HepG2 (cell line): ENCODE measurements around the gene CCN2. TPM values are rescaled to one million over a fixed set of nuclear protein-coding genes. Genes with fewer than 3 reads are reported as not detected.

Source experiments
- ATAC-seq: fragments of 200-7000 bp; cut with Tn5 transposase; 3 replicates; pipeline ENCODE4 v1.9.1; 2020; ENCODE audit warnings: mild to moderate bottlenecking, moderate library complexity
- BruUV-seq: library from RNA; stranded (reverse); fragments of 400-500 nt; replicated peaks from 2 replicates; lab custom pipeline; 2021; lab: Mats Ljungman, UMichigan
- CTCF ChIA-PET: fragments of 300-600 bp; formaldehyde crosslinking; extraction: SDS; loops from one replicate; lab custom pipeline; 2021; ENCODE audit warnings: low total read pairs, inconsistent platforms, low intra/inter-chr PET ratio; lab: Yijun Ruan, JAX
- POLR2A ChIA-PET: fragments of 350-600 bp; sonication (Branson Sonifier 250); formaldehyde crosslinking; loops from one replicate; lab custom pipeline; 2020; ENCODE audit warnings: antibody characterized with exemption, inconsistent platforms; lab: Yijun Ruan, JAX
- DNase-seq: peaks from one replicate; pipeline ENCODE4 v3.0.0-alpha.2; 2015; ENCODE audit warnings: low spot score
- FAIRE-seq: peaks from 3 replicates; lab custom pipeline; 2011; peaks lifted over from hg19 to GRCh38; lab: Jason Lieb, UNC
- H2AFZ ChIP-seq: one replicate; pipeline ENCODE4 v1.6.1; 2011; ENCODE audit warnings: low read length, inconsistent platforms
- H3K27ac ChIP-seq: fragments of 300-600 bp; 3 replicates; pipeline ENCODE4 v1.8.0; 2011; ENCODE audit warnings: mixed run types, mild to moderate bottlenecking, mixed read lengths, low read length, inconsistent platforms; ENCODE audit not compliant: insufficient read depth; ENCODE audit errors: extremely low read length
- H3K27me3 ChIP-seq, 2 experiments: fragments of 200-600 bp in 1 of 2; 2 replicates in 1 of 2; 3 replicates in 1 of 2; pipeline versions ENCODE4 v1.6.0 to v1.8.0; 2011; ENCODE audit warnings: low read length in 2 of 2, mild to moderate bottlenecking in 2 of 2, moderate library complexity in 2 of 2, inconsistent platforms in 1 of 2; ENCODE audit not compliant: insufficient read depth in 2 of 2, control insufficient read depth in 1 of 2
- H3K36me3 ChIP-seq, 2 experiments: fragments of 200-600 bp in 1 of 2; replicated peaks in 1 of 2; 2 replicates in 1 of 2; 3 replicates in 1 of 2; pipeline versions ENCODE4 v1.5.1 to v1.8.0; 2011; ENCODE audit warnings: low read length in 2 of 2, inconsistent platforms in 1 of 2; ENCODE audit not compliant: insufficient read depth in 2 of 2, control insufficient read depth in 1 of 2
- H3K4me1 ChIP-seq: 2 replicates; pipeline ENCODE4 v1.5.1; 2012; ENCODE audit warnings: low read length, inconsistent platforms; ENCODE audit not compliant: insufficient read depth
- H3K4me2 ChIP-seq: 2 replicates; pipeline ENCODE4 v1.6.0; 2011; ENCODE audit warnings: low read depth, low read length, inconsistent platforms
- H3K4me3 ChIP-seq, 3 experiments: fragments of 200-600 bp in 1 of 3; sonication (generic), shearing (Covaris generic) in 1 of 3; replicated peaks in 1 of 3; 2 replicates each; pipeline ENCODE4 v1.5.1; 2011 to 2016; ENCODE audit warnings: low read length in 3 of 3, inconsistent platforms in 2 of 3, low read depth in 2 of 3, mild to moderate bottlenecking in 2 of 3, control low read depth in 1 of 3, mixed read lengths in 1 of 3; ENCODE audit not compliant: insufficient read depth in 1 of 3
- H3K79me2 ChIP-seq: one replicate; pipeline ENCODE4 v1.6.1; 2011; ENCODE audit warnings: low read length, inconsistent platforms; ENCODE audit not compliant: insufficient read depth
- H3K9ac ChIP-seq: 2 replicates; pipeline ENCODE4 v1.6.0; 2011; ENCODE audit warnings: mild to moderate bottlenecking, low read depth, low read length, inconsistent platforms; ENCODE audit not compliant: insufficient read depth
- H3K9me3 ChIP-seq: 2 replicates; pipeline ENCODE4 v1.5.1; 2012; ENCODE audit warnings: mild to moderate bottlenecking, low read length
- H4K20me1 ChIP-seq: 2 replicates; pipeline ENCODE4 v1.6.0; 2011; ENCODE audit warnings: inconsistent platforms, mild to moderate bottlenecking, low read length, moderate library complexity; ENCODE audit not compliant: insufficient read depth
- ATAD3A ChIP-seq: sonication (generic); formaldehyde crosslinking; IDR thresholded peaks from 2 replicates; pipeline ENCODE4 v1.4.0; 2020; ENCODE audit warnings: missing genetic modification reagents
- CEBPB ChIP-seq: IDR thresholded peaks from 2 replicates; pipeline ENCODE4 v1.6.1; 2011; ENCODE audit warnings: low read depth, low read length, improper control_type of control experiment, borderline replicate concordance
- CREB1 ChIP-seq, 2 experiments: fragments of 450-650 bp in 1 of 2; IDR thresholded peaks; 2 replicates each; pipeline ENCODE4 v1.6.1; 2016 to 2017; ENCODE audit warnings: control low read depth in 1 of 2, mild to moderate bottlenecking in 1 of 2, missing compliant biosample characterization in 1 of 2, missing genetic modification characterization in 1 of 2
- FOSL2 ChIP-seq: sonication (generic); formaldehyde crosslinking; IDR thresholded peaks from 2 replicates; pipeline ENCODE4 v1.4.0; 2020; ENCODE audit warnings: missing genetic modification reagents
- KDM5A ChIP-seq: fragments of 200-600 bp; sonication (generic); IDR thresholded peaks from 2 replicates; pipeline ENCODE4 v1.7.0; 2018; ENCODE audit warnings: antibody characterized with exemption, mild to moderate bottlenecking, low read length, borderline replicate concordance
- RARA ChIP-seq: IDR thresholded peaks from 2 replicates; pipeline ENCODE4 v1.6.1; 2016; ENCODE audit warnings: missing genetic modification reagents, missing compliant biosample characterization
- REL ChIP-seq: sonication (generic); formaldehyde crosslinking; conservative IDR thresholded peaks from 2 replicates; pipeline ENCODE4 v1.8.0; 2022; ENCODE audit warnings: mild to moderate bottlenecking, missing genetic modification reagents, moderate library complexity
- RFX5 ChIP-seq: IDR thresholded peaks from 2 replicates; pipeline ENCODE4 v1.6.1; 2011; ENCODE audit warnings: low read depth, low read length, improper control_type of control experiment
- SETDB1 ChIP-seq: sonication (generic); formaldehyde crosslinking; IDR thresholded peaks from 2 replicates; pipeline ENCODE4 v1.5.1; 2020; ENCODE audit warnings: missing genetic modification reagents, mild to moderate bottlenecking, borderline replicate concordance
- ZBTB38 ChIP-seq: sonication (generic); formaldehyde crosslinking; IDR thresholded peaks from 2 replicates; pipeline ENCODE4 v1.5.1; 2020; ENCODE audit warnings: mild to moderate bottlenecking, missing genetic modification reagents
- ZKSCAN1 ChIP-seq: fragments of 150-350 bp; IDR thresholded peaks from 2 replicates; pipeline ENCODE4 v1.6.1; 2014; ENCODE audit warnings: low read length
- ZNF557 ChIP-seq: sonication (generic); formaldehyde crosslinking; IDR thresholded peaks from 2 replicates; pipeline ENCODE4 v1.4.0; 2020; ENCODE audit warnings: missing genetic modification reagents
- ZNF660 ChIP-seq: sonication (generic); formaldehyde crosslinking; IDR thresholded peaks from 2 replicates; pipeline ENCODE4 v1.5.1; 2020; ENCODE audit warnings: mild to moderate bottlenecking, low read depth, missing genetic modification reagents, borderline replicate concordance
- ZNF713 ChIP-seq: sonication (generic); formaldehyde crosslinking; IDR thresholded peaks from 2 replicates; pipeline ENCODE4 v1.4.0; 2020; ENCODE audit warnings: mild to moderate bottlenecking, missing genetic modification reagents
- ZNF724P ChIP-seq: sonication (generic); formaldehyde crosslinking; IDR thresholded peaks from 2 replicates; pipeline ENCODE4 v1.8.0; 2022; ENCODE audit warnings: missing genetic modification reagents, borderline replicate concordance
- ZNF850 ChIP-seq: sonication (generic); formaldehyde crosslinking; conservative IDR thresholded peaks from 2 replicates; pipeline ENCODE4 v1.9.0; 2021; ENCODE audit warnings: mild to moderate bottlenecking, missing genetic modification reagents
- WGBS: methylation state at CpG from one replicate; pipeline ENCODE4 v1.1.6; 2017; ENCODE audit warnings: low lambda C conversion rate; 5-methylcytosine and 5-hydroxymethylcytosine counted together
- in situ Hi-C: cut with HindIII; loops from 2 replicates; pipeline ENCODE4 v1.10.0; 2017; ENCODE audit warnings: low pct_unique_long_range_greater_than_20kb; ENCODE audit not compliant: extremely low pct_ligation_motif_present
- intact Hi-C: fragments of 100-400 bp; cut with micrococcal nuclease; formaldehyde crosslinking; loops from one replicate; pipeline ENCODE4 v1.10.0; 2022; ENCODE audit not compliant: unreplicated experiment
- polyA plus RNA-seq, 8 experiments: library from polyadenylated mRNA; depleted of rRNA in 3 of 8; stranded (reverse) in 7 of 8; unstranded in 1 of 8; fragments of >200 nt; fragmentation: Illumina TruSeq in 4 of 8; extraction: Trizol in 4 of 8; gene quantifications; 2 replicates each; pipeline versions ENCODE4 v1.2.1 to v1.2.3, GENCODE V29; 2011 to 2016; ENCODE audit warnings: low read depth in 4 of 8, missing spikeins in 1 of 8, mixed read lengths in 1 of 8; ENCODE audit not compliant: insufficient read depth in 1 of 8
- total RNA-seq, 5 experiments: library from RNA; depleted of rRNA; stranded (reverse); fragments of >200 nt; fragmentation: Illumina TruSeq; extraction: Trizol; gene quantifications; 2 replicates each; pipeline ENCODE4 v1.2.3, GENCODE V29; 2016; ENCODE audit warnings: low read depth in 1 of 5
- TF ChIP-seq, protein P1 (sequence below): sonication (generic); formaldehyde crosslinking; IDR thresholded peaks from 2 replicates; pipeline ENCODE4 v1.4.0; 2020; ENCODE audit warnings: mild to moderate bottlenecking, missing genetic modification reagents
- TF ChIP-seq, protein P2 (sequence below): sonication (generic); formaldehyde crosslinking; IDR thresholded peaks from 2 replicates; pipeline ENCODE4 v1.4.0; 2020; ENCODE audit warnings: missing genetic modification reagents, mild to moderate bottlenecking, borderline replicate concordance
- TF ChIP-seq, protein P3 (sequence below): sonication (generic); formaldehyde crosslinking; IDR thresholded peaks from 2 replicates; pipeline ENCODE4 v1.4.0; 2020; ENCODE audit warnings: missing genetic modification reagents, mild to moderate bottlenecking, borderline replicate concordance

CCN2 gene
- total and polyA plus RNA-seq, 2 of the 13 experiments (the other 11 are each of a cell fraction or from before 2014, with no cell fraction given) = 34.7 to 316 TPM

DNA sequence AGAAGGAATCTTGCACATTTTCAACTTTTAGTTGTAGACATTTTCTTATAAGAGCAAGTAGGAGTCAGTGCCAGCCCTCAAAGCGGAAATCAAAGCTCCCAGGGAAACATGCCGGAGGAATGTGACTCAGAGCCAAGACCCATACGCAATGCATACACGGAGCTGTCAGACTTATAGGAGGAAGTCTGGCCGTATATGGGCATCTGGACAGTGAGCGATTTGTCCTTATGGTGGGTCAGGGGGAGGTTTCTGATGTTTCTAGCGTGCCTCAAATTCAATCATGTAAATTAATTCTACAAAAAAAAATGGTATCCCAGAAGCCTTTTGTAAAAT lies 3.6 kb upstream of the CCN2 start:
- intact Hi-C loops (loop anchor here (5.0 to 10.0 kb wide), 2 partner anchors 108 to 860 kb away; partner anchors contain the start of gene RPS12), in situ Hi-C loops (loop anchor here (5.0 to 10.0 kb wide), 2 partner anchors 68 to 210 kb away; no protein-coding TSS in a partner anchor)
- Histone ChIP-seq H3K4me1 (peaks cover 83% of the 10 kb centered on the region), H3K27me3 (peaks cover 0 to 3% of the 10 kb centered on the region in 2 experiments; a peak in 1 of 5 replicates), H3K4me3 (no peak overlapping the region), H3K9me3 (no peaks in the 10 kb centered on the region), H3K27ac (peak overlapping the region; percentile 17), H3K4me2 (no peak overlapping the region), H2AFZ (no peak overlapping the region), H4K20me1 (peaks cover 10% of the 10 kb centered on the region), H3K36me3 (peaks cover 3 to 7% of the 10 kb centered on the region in 2 experiments; a peak in 4 of 5 replicates), H3K9ac (no peak overlapping the region), H3K79me2 (peaks cover 11% of the 10 kb centered on the region)
- CTCF ChIA-PET = no interaction called here
- BruUV-seq = no TSS peak
- ATAC-seq (no peak), DNase-seq (peak; percentile 68), FAIRE-seq (no peak)
- POLR2A ChIA-PET = interaction anchor here (0.7 to 1.4 kb wide), 2 partner anchors 8 to 26 kb away, joined by 3 to 6 read pairs; no protein-coding TSS in a partner anchor
- 79% methylated on average over 7 of the region's 7 CpGs for WGBS
- no peak for TF ChIP-seq ZNF660 (CRISPR knock-in tag)
- TF ChIP-seq RARA (CRISPR knock-in tag) = no peak
- TF ChIP-seq ATAD3A (CRISPR knock-in tag) = no peak
- TF ChIP-seq FOSL2 = peak; percentile 60; the same call in 1 of the 2 replicates
- TF ChIP-seq CREB1 (IDR thresholded peaks at IDR 0.05) = no peak
- TF ChIP-seq CREB1 (CRISPR knock-in tag; IDR thresholded peaks at IDR 0.05) = peak; percentile 28; the same call in 1 of the 2 replicates
- TF ChIP-seq, protein P1, sequence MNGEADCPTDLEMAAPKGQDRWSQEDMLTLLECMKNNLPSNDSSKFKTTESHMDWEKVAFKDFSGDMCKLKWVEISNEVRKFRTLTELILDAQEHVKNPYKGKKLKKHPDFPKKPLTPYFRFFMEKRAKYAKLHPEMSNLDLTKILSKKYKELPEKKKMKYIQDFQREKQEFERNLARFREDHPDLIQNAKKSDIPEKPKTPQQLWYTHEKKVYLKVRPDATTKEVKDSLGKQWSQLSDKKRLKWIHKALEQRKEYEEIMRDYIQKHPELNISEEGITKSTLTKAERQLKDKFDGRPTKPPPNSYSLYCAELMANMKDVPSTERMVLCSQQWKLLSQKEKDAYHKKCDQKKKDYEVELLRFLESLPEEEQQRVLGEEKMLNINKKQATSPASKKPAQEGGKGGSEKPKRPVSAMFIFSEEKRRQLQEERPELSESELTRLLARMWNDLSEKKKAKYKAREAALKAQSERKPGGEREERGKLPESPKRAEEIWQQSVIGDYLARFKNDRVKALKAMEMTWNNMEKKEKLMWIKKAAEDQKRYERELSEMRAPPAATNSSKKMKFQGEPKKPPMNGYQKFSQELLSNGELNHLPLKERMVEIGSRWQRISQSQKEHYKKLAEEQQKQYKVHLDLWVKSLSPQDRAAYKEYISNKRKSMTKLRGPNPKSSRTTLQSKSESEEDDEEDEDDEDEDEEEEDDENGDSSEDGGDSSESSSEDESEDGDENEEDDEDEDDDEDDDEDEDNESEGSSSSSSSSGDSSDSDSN (CRISPR knock-in tag) = no peak
- no peak for TF ChIP-seq ZNF724P
- no peak for TF ChIP-seq SETDB1 (CRISPR knock-in tag)
- no peak for TF ChIP-seq KDM5A
- TF ChIP-seq ZBTB38 (CRISPR knock-in tag) = peak; percentile 56; the same call in 1 of the 2 replicates
- no peak for TF ChIP-seq RFX5
- no peak for TF ChIP-seq REL (CRISPR knock-in tag)
- TF ChIP-seq ZNF557 (CRISPR knock-in tag) = no peak
- TF ChIP-seq CEBPB = no peak
- TF ChIP-seq ZNF850 (CRISPR knock-in tag) = no peak
- TF ChIP-seq, protein P2, sequence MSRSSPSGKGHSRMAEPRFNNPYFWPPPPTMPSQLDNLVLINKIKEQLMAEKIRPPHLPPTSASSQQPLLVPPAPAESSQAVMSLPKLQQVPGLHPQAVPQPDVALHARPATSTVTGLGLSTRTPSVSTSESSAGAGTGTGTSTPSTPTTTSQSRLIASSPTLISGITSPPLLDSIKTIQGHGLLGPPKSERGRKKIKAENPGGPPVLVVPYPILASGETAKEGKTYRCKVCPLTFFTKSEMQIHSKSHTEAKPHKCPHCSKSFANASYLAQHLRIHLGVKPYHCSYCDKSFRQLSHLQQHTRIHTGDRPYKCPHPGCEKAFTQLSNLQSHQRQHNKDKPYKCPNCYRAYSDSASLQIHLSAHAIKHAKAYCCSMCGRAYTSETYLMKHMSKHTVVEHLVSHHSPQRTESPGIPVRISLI = 0 out of 2 replicates have a peak, but pooled peaks have one; percentile 17
- TF ChIP-seq, protein P3, sequence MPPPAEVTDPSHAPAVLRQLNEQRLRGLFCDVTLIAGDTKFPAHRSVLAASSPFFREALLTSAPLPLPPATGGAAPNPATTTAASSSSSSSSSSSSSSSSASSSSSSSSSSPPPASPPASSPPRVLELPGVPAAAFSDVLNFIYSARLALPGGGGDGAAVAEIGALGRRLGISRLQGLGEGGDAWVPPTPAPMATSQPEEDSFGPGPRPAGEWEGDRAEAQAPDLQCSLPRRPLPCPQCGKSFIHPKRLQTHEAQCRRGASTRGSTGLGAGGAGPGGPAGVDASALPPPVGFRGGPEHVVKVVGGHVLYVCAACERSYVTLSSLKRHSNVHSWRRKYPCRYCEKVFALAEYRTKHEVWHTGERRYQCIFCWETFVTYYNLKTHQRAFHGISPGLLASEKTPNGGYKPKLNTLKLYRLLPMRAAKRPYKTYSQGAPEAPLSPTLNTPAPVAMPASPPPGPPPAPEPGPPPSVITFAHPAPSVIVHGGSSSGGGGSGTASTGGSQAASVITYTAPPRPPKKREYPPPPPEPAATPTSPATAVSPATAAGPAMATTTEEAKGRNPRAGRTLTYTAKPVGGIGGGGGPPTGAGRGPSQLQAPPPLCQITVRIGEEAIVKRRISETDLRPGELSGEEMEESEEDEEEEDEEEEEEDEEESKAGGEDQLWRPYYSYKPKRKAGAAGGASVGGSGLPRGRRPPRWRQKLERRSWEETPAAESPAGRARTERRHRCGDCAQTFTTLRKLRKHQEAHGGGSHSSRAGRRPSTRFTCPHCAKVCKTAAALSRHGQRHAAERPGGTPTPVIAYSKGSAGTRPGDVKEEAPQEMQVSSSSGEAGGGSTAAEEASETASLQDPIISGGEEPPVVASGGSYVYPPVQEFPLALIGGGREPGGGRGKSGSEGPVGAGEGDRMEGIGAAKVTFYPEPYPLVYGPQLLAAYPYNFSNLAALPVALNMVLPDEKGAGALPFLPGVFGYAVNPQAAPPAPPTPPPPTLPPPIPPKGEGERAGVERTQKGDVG = peak; percentile 57; the same call in 1 of the 2 replicates
- no peak for TF ChIP-seq ZNF713 (CRISPR knock-in tag)
- no peak for TF ChIP-seq ZKSCAN1
